ENCODE measurements around the gene SLC27A3.
A peak's percentile ranks its signal among the peaks of the same experiment; 100 is the strongest.

The SLC27A3 gene

DNA sequence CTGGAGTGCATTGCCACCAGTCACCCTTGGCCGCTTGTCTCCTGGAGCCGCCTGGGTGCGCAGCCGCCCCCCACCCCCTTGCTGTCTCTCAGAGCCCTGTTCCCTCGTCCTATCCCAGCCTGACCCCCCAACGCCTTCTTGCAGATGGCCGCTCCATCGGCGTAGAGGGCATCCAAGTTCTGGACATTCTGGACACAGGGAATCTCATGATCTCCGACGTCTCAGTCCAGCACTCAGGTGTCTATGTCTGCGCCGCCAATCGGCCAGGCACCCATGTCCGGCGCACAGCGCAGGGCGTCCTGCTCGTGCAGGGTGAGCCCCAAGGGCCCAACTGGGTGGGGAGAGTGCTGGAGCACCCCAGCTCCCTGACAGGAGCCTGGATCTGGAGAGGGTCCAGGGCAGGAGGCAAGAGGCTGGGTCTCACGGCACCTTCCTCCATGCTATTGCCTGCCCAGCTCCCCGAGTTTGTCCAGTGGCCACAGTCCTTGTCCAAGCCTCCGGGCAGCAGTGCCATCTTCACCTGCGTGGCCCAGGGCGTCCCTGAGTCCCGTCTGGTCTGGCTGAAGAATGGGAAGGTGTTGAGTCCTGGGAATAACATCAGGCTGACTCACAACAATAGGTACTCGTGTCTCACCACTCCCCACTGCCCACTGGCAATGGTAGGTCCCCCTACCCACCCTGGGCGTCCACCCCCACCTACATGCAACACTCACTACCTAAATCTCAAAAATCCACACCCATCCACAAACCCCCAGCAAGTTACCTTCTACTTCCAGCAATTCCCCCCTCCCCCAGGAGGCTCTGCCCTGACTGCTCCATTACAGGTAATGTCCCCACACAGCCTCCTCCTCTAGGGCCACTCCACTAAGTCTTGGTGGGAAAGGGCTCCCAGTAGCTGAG lies 24.6 kb downstream of the SLC27A3 start:
- no peak for DNase-seq

DNA sequence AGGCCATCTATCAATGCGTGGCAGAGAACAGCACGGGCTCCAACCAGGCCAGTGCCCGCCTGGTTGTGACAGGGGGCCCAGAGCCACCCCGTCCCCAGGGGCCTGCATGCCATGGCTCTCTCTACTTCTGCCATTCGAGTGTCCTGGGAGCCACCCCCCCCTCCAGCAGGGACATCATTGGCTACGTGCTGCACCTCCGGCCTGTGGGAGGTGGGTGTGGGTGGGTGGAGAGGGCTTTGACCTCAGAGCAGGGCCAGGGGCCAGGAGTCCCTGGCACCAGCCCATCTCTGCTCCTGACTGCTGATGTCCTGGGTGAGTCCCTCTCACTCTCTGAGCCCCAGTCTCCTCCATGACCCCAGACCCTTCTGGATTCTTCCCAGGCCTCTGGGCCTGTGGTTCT lies 25.3 kb downstream of the SLC27A3 start:
- no peak for DNase-seq

DNA sequence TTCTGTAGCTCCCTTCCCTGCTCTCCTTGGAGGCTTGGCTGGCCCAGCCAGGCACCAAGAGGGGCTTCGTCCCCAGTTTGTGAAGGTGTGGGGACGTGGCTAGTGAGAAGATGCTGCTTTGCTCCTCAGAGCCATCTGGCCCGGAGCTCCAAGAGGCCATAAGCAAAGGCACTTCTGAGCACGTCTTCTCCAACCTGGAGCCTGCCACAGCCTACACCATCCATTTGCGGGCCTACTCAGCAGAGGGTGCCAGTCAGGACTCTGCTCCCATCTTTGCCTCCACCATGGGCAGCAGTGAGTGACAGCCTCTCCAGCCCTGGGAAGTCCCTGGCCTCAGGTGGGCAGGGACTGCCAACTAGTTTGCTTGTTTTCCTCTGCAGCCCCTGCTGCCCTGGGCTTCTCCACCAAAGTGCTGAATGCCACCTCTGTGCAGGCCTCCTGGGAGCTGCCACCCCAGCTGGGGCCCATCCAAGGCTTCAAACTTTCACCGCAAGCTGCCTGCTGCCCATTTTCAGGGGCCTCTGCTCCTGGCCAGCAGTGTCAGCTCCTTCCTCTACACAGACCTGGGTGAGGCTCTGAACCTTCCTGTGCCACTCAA lies 25.9 kb downstream of the SLC27A3 start:
- no peak for DNase-seq

DNA sequence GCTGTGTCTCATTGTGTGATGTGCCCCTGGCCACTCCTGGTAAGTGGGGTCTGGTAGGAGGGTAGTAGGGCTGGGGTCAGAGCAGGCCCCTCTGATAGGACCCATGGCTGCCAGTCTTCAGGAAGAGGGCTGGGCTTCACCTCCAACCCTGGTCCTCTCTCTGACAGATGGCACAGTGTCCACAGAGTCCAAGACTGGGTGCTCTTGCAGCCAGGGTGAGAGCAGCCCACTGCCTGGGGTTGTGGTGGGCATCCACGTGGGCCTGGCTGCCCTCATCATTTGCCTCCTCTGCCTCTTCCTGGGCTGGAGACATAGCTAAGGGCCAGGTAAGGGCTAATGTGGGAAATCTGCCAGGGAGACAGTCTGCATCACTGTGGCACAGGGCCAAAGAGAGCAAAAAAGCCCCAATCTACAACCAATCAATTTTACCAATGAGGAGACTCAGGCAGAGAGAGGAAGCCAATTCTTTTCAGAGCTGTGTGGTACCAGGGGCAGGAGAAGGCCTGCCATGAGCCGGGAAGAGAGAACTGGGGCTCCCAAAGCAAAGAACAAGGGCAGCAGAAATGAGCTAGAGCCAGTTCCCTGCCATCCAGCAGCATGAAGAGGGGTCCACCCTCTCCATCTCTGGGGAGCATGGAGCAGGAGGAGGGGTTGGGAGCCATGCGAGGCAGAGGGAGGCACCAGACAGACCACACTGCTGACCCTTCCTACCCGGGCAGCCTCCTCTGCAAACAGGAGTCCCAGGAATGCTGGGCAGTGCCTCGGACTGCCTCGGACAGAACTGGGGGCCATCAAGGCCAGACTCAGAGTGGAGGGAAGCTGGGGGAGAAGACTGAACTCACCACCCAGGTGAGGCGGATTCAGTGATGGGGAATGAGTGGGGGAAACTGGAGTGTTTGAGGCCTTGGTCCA lies 26.8 kb downstream of the SLC27A3 start:
- no peak for DNase-seq

DNA sequence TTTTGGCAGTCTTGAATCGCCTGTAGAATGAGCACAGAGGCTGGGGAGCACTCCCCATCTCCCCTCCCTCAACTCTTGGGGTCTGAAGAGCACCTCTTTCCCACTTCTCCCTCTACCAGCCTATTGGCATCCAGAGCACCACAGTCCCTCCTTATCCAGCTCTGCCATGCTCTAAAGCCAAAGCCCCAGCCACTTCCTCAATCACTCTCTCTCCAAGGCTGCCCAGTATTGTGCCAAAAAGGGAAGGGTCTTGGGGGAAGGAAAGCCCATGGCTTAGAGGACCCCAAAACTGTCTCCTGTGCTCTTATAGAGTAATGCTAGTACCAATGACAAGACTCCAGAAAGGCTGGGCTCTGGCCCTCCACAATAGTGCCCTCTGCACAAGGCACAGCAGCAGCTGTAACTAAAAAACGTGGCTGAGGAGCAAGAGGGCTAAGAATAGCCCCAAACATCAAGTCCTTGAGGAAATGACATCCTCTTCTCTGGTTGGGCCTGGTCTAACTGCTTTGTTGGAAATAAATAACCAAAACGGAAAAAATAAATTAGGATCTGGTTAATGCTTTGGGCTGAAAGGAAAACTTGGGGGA lies 28.4 kb downstream of the SLC27A3 start:
- DNase-seq: no peak

DNA sequence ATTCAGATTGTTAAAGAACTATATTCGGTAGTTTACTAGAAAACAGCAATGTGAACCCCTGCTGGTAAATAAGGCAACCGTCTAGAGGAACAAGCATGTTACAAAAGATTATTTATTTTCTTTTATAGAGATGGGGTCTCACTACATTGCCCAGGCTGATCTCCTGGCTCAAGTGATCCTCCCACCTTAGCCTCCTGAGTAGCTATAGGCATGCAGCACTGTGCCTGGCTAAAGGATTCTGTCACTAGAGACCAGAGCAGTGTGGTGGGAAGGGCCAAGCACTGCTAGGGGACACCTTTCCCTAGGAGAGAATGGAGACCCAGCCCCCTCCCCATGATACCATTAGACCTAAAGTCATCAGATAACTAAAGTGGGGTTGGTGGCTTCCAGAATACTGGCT lies 28.9 kb downstream of the SLC27A3 start:
- DNase-seq: no peak

DNA sequence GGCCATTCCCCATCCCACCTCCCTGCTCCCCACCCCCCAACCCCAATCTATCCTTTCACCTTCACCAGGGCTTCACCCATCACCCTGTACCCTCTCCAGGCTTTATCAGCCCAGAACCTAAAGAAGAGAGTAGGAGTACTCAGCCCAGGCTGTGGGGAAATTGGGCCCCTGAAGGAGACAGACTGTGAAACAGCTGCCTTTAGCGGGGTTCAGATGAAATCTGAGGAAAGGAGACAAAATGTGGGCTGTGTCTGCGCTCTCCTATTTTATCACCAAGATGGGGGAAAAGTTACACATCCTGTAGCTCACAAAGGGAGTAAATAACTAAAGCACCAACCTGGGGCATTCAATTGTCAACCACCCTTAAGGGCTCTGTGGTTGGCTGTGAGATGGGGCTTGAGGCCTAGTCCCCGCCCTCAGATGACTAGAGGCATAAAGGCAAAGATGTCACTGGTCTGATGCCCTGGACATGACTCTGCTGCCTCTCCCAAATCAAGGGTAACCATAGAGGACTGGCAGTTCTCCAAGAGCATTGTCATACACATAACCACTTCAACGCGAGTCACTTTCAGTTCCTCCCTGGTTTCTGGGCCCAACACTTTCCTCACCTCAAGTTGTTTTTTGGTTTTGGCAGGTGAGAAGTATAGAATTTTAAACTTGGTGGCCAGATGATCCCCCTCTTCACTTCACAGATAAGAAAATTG lies 30.0 kb downstream of the SLC27A3 start:
- DNase-seq: peak; percentile 29

DNA sequence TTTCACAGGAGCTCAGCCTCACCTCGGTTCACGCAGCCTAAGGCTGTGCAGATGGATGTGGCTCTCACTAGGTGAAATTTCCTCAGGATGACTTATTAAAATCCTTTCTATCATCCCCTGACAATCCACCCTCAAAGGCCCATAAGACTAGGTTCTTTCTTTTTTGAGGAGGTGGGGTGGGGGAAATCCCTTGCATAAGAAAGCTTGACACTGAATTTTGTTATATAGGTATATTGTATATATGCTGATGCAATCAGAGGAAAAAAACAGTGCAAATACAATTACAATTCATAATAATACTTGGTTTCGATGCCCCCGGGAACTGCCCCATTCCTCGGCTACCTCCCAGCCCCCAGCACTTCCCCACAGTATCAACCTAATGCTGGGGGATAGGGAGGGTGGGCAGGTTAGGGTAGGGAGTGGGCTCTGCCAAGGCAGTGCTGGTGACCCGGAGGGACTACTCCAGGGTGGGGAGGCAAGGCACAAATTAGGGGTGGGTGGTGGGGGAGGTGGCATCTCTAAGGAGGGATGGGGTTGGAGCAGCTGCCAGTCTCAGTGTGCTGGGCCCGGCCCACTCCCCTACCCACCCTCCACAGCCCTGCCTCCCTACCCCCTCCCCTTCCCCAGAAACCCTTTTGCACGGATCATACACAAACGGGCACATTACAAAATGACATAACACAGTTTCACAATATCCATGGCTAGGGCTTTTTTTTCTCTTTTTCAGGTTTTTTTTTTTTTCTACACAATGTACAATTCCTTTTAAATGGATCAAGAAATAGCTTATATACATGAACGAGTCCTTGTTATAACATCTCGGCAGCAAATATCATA lies 30.9 kb downstream of the SLC27A3 start:
- DNase-seq: no peak

DNA sequence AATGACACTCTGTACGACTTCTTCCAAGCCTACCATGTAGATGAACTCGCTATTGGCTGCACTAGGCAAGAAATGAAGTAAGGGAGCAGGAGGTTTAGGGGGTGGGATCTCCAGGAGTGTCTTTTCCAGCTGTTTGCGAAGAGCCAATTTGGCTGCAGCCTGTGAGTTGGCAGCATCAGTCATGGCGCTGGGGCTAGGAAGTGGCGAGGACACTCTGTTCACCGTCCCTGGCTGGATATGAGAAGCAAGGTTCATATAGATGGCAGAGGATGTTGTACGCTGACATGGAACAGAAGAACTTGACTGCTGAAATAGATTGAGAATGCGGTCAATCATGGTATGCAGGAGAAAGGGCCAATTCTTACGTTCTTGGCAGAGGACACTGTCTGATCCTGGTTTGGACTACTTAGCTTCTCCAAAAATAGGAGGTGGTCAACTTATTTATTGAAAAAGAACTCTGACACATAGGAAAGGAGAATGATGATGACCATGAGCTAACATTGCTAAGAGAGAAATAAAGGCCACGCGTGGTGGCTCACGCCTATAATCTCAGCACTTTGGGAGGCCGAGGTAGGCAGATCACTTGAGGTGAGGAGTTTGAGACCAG lies 41.2 kb downstream of the SLC27A3 start:
- DNase-seq: no peak

DNA sequence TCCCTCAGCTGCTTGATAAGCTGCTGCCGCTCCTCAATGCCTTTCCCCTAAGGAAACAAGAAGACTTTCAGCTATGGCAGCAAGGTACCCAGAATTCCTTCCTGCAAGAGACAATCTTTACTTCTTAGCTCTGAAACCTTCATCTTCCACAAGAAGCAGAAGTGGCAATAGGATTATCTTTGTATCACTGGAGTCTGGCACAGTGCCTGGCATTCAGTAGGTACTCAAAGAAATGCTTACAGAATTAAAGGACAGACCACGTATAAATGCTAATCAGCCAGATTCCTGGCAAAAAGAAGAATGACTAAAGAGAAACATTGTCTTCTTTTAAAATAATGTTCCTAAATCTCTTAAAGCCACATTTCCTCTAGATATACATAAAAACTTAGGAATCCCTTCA lies 43.7 kb downstream of the SLC27A3 start:
- no peak for DNase-seq

DNA sequence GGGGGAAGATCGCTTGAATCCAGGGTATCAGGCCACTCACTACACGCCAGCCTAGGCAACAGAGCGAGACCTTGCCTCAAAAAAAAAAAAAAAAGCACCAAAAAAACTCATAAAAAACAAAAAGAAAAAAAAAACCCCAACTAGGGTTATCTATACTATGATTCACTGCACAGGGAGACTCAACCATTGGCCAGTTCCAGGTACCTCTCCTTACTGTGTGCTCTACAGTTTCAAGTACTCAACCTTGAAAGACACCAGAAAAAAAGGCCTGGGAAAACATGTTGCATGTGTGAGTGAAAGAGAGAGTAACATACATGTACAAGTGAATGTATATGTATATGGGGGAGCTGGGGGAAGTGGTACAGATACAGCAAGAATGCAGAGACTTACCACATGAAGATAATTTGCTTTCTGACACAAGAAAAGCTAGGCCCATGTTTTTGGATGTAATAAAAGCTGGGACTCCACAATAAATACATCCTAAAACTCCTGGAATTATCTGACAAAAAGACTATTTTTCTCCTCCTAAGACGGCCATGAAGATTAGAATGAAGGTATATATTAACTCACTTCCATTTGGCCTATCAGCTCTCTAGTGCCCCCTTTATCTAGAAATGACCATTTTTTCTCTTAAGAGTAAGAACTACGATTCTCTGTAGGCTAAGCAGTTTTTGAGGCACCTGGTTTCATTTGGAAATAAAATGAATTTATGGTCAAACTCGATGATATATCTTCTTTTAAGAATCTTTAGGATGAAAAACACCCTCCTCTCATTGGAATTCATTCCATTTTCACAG lies 52.2 kb downstream of the SLC27A3 start:
- no peak for DNase-seq

All from effector CD8-positive, alpha-beta T cell (primary cell).